ENCODE results near the gene CDH3.

The CDH3 gene

DNA sequence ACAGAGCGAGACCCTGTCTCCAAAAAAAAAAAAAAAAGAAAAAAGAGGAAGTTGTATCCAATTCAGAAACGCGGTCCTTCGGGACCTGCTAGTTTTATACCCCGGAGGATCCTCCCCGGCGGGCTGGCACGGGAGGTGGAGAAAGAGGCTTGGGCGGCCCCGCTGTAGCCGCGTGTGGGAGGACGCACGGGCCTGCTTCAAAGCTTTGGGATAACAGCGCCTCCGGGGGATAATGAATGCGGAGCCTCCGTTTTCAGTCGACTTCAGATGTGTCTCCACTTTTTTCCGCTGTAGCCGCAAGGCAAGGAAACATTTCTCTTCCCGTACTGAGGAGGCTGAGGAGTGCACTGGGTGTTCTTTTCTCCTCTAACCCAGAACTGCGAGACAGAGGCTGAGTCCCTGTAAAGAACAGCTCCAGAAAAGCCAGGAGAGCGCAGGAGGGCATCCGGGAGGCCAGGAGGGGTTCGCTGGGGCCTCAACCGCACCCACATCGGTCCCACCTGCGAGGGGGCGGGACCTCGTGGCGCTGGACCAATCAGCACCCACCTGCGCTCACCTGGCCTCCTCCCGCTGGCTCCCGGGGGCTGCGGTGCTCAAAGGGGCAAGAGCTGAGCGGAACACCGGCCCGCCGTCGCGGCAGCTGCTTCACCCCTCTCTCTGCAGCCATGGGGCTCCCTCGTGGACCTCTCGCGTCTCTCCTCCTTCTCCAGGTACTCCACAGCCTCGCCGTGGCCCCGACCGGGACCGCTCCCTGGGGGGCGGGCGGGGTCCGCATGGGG lies at the start of gene CDH3:
Gene CDH3 (plus strand): TSS at position 596 of the 779 bp plus-strand sequence. CDS start 70 bp downstream, at position 666.
- DNase-seq: no peak

DNA sequence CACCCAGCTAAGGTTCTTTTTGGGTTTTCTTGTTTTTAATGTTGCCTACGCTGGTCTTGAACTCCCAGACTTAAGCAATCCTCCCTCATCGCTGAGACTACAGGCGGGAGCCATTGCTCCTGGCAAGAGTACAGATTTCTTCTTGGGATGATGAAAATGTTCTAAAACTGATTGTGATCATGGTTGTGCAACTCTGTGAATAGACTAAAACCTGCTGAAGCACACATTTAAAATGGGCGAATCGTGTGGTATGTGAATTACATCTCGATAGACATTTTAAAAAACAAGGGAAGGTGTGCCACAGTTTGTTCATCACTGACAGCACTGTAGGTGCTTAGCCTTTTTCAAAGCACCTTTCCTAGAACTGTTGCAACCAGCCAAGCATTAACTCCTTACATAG lies 48.8 kb upstream of the CDH3 start:
- DNase-seq: no peak

DNA sequence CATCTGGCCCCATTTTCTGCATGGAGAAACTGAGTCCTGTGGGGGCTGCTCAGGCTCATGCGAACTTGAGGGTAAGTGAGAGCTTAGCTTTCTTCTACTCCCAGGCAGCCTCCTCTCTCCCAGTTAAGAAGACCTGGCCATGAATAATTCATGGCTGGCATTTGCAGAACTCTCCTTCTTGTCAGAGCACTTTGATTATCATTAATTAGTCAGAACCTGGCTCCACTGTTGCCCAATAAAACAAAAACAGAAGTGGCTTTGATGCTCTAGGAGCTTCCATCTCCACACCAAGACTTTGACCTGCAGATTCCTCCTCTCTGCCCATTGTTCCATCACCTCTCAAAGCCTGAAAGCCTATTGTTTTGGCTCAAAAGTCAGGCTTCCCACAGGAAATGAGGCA lies 45.5 kb upstream of the CDH3 start:
- DNase-seq: no peak

DNA sequence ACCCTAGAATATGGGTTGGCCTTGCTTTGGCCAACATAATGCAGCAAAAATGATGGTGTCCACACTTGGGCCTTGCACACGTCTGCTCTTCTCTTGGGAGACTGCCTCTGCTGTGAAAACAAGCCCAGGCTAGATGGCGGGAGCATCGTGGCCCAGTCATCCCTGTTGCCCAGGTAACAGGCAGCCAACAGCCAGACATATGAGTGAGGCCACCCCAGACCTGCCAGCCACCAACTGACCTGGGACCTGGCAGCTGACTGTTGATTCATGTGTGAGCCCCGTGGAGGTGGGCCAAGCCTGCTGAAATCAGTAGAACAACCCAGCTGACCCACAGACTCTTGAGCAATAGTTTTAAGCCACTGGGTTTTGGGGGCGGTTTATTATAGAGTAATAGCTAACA lies 39.4 kb upstream of the CDH3 start:
- peak; percentile 7 for DNase-seq

DNA sequence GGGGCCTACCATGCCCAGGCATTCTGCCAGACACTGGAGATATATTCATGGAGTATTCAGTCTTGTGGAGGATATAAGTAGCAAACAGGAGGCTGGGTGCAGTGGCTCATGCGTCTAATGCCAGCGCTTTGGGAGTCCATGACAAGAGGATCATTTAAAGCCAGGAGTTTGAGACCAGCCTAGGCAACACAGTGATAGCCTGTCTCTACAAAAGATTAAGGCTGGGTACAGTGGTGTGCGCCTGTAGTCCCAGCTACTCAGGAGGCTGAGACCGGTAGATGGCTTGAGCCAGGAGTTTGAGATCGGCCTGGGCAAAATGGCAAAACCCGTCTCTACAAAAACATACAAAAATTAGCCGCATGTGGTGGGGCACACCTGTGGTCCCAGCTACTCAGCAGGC lies 37.7 kb upstream of the CDH3 start:
- DNase-seq: no peak

DNA sequence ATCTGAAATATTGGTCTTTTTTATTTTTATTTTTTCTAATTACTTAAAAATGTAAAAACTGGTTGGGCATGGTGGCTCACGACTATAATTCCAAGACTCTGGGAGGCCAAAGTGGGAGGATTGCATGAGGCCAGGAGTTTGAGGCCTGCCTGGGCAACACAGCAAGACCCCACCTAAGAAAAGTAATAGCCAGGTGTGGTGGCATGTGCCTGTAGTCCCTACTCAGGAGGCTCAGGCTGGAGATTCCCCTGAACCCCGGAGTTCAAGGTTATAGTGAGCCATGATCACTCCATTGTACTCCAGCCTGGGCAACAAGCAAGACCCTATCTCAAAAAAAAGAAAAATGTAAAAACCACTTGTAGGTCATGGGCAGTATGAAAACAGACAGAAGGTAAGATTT lies 36.8 kb upstream of the CDH3 start:
- no peak for DNase-seq

DNA sequence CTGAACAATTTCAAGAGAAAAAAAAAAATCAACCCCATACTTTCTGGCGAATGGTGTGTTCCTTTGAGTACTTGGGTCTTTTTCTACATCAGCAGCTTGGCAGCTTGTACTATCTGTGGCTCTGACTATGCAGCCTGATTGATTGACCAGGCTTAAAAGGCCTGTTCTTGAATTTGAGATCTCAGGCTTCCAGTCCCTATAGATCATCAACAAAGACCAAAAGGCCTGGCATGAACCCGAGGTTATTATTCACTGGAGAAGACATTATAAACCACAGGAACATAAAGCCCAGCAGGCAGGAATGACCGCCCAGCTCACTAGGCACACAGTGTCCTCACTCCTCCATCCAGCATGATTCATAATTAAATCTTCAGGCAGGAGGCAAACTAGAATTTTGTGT lies 32.1 kb upstream of the CDH3 start:
- DNase-seq: no peak

DNA sequence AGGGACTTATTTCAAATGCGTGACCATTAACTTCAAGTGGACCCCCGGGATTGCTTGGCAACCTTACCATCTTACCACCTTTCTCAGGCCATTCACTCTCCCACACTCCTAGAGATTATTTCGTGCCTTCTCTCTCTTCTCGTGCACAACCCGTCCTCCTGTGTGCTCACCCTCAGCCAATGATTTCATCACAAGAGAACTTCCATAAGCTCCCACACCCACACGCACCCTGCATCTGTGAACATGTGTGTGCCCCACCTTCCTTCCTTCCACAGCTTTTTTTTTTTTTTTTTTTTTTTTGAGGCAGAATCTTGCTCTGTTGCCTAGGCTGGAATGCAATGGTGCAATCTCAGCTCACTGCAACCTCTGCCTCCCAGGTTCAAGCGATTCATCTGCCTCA lies 27.4 kb upstream of the CDH3 start:
- DNase-seq: no peak

DNA sequence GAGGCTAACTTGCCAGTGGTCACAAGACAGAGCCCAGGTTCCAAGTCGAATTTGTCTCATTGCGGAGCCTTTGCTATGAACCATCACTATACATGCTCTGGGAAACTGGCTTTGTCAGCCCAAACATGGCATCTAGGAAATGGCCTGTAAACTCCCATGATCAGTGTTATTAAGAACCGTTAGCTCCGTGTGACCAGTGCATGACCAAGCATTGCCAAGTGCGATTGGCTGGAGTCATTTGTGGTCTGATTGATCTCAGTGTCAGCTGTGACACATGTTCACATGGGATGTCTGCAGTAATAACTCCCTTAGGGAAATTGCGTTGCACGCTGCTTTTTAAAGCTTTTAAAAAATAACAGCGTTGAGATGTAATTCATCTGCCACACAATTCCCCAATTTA lies 18.6 kb upstream of the CDH3 start:
- no peak for DNase-seq

DNA sequence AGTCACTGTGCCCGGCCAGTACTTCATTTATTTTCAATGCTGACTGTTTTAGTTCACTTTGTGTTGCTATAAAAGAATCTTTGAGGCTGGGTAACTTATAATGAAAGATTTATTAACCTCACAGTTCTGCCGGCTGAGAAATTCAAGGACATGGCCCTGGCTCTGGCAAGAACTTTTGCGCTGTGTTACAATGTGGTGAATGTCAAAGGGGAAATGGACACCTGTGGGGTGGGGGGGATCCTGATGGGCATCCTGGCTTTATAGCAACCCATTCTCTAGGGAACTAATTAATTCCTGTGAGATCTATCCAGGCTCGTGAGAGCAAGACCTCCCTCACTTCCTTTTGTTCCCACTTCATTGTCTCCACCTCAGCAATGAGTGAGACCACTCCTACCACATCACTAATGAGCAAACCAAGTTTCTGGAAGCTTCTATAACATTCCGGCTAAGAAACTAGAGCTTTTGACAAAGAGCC lies 17.1 kb upstream of the CDH3 start:
- DNase-seq: peak; percentile 6

DNA sequence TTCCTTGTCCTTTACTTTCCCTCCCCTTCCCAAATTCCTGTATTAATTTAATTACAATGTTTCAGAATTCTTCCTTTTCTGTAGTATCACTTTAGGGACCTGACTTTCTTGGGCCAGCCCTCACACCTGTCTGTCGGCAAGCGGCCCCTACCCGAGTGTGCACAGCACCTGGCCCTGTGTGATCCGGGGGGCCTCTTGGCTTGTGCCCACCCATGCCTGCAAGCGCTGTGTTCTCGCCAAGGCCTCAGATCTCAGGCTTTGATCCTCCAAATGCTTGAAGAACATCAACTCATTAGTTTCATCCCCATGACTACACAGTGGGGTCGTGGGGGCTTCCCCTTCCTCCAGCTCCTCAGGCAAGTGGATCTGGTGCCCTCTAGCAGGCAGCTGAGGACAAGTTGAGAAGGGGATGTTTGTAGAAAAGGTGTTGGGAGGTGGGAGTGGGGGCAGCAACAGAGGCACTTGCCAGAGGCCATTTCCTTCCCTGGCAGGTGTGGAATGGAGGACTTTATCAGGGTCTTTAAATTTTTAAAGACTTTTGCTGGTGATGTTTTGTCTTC lies 15.7 kb upstream of the CDH3 start:
- no peak for DNase-seq

DNA sequence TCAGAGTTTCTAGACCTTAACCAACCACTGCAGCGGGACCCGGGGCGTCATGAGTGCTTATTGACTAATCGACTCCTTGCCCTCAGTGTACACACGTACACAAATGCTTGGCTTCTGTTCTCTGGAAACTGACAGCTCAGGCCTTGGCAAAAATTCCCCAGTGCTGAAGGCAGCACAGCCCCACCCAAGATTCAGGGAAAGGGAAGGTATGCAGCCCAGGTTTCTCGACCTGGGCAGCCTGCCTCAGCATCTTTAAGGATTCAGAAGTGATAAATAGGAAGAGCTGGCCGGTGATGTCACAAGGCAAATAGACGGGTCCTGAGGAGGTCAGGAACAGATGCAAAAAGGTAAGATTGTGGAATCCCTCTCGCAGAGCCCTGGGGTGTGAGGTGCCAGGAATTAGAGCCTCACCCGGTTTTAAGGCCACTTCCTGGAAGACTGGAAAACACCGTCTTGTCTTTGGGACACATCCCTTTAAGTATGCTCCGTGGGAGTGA lies 9.0 kb upstream of the CDH3 start:
- DNase-seq: no peak

DNA sequence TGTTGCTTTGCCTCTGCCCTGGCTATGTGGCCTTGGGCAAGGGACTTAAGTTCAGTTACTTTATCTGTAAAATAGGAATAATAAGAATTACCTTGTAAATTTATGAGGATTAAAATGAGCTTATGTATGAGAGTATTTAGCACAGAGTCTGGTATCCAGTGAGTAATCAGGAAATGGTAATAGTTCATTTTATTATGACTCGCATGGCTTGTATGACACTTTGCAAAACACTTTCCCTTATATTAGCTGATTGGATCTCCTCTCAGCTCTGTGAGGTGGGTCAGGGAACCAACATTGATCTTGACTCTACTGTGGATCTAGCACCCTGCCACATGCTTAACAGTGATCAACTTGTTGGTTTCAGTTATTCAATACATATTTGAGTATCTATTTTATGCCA lies 8.3 kb upstream of the CDH3 start:
- DNase-seq: peak; percentile 36

DNA sequence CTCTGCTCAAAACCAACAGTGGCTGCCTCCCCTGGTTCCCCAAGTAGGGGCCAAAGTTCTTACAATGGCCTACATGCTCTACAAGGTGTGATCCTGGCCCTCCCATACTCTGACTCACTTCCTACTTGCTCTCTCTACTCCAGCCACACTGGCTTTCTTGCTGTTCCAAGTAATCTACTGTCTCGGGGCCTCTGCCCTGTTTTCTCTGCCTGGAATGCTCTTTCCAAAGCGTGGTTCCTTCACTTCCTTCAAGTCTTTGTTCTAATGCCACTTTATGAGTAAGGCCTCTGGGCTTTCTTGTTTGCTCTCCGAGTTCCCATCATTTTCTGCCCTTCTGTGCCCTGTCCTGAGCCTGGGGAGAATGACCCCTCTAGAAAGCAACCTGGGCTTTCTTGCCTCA lies 4.1 kb upstream of the CDH3 start:
- DNase-seq: peak; percentile 9

DNA sequence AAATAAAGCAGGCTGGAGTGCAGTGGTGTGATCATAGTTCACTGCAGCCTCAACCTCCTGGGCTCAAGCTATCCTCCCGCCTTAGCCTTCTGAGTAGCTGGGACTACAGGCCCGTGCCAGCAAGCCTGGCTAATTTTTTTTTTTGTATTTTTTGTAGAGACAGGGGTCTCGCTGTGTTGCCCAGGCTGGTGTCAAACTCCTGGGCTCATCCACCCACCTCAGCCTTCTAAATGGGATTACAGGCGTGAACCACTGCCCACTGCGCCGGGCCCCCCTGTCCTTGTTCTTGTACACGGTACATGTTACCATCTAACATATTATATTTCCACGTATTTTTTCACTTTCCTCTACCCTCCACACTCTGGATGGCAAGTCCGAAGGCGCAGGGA lies 3.1 kb upstream of the CDH3 start:
- DNase-seq: no peak

DNA sequence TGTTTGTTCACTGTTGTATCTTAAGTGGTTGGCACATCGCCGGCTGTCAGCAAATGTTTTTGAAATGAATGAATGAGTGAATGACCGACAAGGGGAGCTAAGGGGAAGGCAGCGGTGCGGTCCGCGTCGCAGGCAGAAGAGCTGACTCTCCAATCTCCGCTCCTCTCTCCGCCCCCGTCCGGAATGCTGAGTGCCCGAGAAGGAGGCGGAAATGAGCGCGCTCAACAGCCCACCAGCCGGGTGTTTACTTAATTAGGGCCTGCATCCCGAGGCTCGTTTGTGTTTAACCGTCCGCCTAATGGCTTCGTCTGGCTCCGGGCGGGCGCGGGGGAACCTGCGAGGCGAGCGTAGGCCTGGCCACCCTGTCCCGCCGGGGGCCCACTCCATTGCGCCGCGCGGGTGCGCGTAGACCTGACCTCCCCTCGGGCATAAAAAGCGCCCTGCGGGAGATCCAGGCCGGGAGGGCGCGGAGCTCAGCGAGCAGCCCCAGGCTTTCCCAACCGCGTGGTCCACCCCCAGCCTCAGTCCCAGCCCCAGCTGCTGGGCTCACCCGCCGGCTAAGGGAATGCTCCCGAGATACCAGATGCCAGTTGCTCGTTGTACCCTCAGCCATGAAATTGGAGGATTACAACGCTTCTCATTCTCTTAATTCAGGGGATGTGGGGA lies 2.5 kb upstream of the CDH3 start:
- DNase-seq: peak; percentile 9

DNA sequence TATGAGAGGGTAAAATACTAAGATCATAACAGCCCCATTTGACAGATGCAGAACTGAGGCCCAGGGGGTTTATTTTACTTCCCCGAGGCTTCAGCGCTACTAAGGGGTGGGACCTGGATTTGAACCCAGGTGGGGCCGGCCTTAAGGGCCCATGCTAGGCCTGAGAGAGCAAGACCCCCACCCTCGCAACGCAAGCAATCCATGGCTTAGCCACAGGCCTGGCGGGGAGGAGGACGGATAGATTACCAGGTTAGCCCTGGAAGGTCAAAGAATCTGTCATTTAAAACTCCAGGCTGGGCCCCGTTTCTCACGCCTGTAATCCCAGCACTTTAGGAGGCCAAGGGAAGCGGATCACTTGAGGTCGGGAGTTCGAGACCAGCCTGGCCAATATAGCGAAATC lies 1.9 kb upstream of the CDH3 start:
- DNase-seq: no peak

DNA sequence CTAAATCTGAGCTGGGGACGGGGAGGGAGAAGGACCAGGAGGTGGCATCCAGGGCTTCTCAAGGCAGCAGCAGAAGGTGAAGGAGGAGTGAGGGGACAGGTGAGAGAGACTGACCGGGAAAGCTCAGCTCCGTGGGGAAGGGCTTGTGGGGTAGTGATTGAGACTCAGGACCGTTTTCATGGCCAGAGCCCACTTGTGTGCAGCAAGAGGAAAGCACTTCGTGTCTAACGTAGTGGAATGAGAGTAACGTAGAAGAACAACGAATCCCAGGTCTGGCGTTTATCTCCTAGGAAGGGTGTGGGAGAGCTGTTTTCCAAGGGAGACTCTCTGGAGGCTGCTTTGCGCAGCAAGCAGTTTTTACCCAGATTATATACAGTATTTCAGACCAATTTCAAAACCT lies 1.3 kb upstream of the CDH3 start:
- DNase-seq: no peak

DNA sequence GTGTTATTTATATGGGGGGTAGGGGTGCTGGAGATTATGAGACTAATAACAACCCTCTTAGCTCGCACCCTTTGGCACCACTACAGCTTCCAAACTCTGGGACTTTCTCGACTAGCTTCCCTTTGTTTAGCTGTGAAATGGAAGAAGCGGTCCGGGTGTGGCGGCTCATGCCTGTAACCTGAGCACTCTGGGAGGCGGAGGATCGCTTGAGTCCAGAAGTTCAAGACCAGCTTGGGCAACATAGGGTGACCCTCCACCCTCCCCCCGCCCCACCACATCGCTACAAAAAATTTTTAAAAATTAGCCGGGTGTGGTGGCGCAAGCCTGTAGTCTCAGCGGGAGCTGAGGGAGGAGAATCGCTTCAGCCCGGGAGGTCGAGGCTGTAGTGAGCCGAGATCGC lies 814 bp upstream of the CDH3 start:
- no peak for DNase-seq

DNA sequence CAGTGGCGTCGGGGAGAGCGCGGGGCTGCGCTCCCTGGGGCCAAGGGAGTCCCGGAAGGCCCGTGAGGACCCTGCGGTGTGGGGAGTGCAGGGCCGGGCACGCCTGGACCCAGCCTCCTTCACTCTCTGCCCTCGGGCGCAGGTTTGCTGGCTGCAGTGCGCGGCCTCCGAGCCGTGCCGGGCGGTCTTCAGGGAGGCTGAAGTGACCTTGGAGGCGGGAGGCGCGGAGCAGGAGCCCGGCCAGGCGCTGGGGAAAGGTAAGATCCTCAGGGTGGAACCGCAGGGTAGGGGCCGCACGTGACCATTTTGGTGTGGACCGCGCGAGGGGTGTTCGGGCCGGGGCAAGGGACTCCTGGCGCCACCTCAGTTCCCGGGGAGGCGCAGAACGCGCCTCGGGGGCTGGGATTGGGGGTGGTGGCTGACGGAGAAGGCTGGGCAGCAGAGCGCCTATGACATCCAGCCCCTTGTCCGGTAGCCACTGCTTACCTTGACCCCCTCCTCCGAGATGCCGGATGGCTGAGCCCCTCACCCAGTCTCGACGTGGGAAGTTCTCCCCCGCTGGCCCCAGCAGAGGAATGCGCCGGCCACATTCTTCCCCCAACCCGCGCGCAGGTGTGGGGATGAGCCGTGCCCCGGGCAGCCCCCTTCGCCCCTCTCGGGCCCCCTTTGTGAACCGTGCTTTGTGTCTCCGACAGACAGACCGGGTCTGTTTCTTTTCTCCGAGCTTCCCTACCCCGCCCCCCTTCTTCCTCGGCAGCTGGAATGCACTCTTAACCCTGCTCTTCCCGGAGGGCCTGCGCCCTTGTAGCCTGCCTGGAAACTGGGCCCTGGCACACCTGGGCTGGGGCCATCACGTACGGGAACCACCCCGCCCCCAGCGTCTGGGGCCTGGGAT lies 631 bp downstream of the CDH3 start:
- DNase-seq: no peak

DNA sequence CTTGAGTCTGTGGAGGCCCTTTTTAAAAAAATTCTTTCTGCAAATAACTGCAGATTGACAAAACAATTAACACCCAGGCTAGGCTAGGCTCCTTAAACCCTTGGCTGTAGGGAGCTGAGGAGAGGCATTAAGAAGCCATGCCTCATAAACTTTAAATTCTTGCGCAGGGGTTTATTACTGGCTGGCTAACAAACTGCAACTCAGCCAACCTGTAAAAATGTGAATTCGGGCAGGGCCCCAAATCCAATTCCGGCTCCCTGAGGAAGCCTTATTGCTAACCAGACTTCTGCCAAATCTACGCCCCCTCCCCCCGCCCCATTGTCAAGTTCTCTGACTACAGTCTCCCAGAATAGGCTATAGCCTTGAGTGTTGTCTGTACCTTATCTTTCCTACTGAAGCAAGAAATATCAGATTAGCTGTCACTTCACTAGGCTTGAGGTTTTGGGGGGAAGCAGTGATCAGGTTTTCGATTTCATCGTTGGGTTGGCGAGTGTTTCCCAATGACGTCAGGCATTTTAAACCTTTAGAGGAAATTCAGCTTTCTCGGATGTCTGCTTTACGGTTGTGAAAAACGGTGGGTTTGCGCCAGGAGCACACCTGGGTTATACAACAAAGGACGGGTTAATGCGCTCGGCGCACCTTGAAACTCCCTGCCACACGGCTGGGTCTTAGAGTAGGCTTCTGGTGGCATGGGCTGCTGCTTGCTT lies 2.0 kb downstream of the CDH3 start:
- DNase-seq: no peak

DNA sequence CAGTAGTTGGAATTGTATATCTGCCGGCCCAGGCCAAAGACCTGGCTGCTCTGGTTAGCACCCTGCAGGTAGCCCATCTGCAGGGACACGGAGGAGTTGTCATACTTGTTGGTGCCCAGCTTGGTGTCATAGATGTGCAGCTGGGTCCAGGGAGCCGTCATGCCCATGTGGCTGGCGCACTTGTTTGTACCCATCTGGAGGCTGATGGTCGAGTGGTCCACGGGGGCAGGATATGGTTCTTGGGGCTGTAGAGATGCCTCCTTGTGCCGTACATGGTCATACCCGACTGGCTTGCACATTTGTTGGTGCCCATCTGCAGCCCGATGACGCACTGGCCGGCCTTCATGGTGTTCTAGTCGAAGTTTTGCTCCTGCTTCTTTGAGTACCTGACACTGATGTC lies 6.0 kb downstream of the CDH3 start:
- no peak for DNase-seq

Data from kidney glomerular epithelial cell (primary cell).